CD14-positive monocyte (primary cell): ENCODE results near the gene B4GALNT4. TPM values are rescaled to one million over a fixed set of nuclear protein-coding genes. Genes with fewer than 3 reads are reported as not detected.

Experiments used
- DNase-seq, 3 donors: peaks; one replicate each; pipeline ENCODE4 v3.0.0-alpha.2; 2011 to 2022
- H2AFZ ChIP-seq: 2 replicates; pipeline ENCODE4 v1.6.0; 2012; ENCODE audit warnings: mild to moderate bottlenecking, low read depth, low read length, inconsistent platforms; ENCODE audit not compliant: insufficient read depth, poor library complexity, severe bottlenecking
- H3K27ac ChIP-seq, 2 donors: 1 replicate in 1 of 2; 2 replicates in 1 of 2; pipeline ENCODE4 v1.5.1; 2012 to 2013; ENCODE audit warnings: low read length in 2 of 2, control low read depth in 1 of 2, inconsistent platforms in 1 of 2, low read depth in 1 of 2, mild to moderate bottlenecking in 1 of 2
- H3K27me3 ChIP-seq, 2 donors: one replicate each; pipeline versions ENCODE4 v1.6.0 to v1.6.1; 2011 to 2013; ENCODE audit warnings: low read length in 2 of 2; ENCODE audit not compliant: control insufficient read depth in 2 of 2, insufficient read depth in 2 of 2
- H3K36me3 ChIP-seq, 2 donors: replicated peaks in 1 of 2; 1 replicate in 1 of 2; 2 replicates in 1 of 2; pipeline versions ENCODE4 v1.5.1 to v1.6.1; 2012 to 2013; ENCODE audit warnings: low read length in 2 of 2, control low read depth in 1 of 2, inconsistent platforms in 1 of 2, mild to moderate bottlenecking in 1 of 2; ENCODE audit not compliant: insufficient read depth in 2 of 2, control insufficient read depth in 1 of 2
- H3K4me1 ChIP-seq, 2 donors: 1 replicate in 1 of 2; 2 replicates in 1 of 2; pipeline versions ENCODE4 v1.5.1 to v1.6.1; 2012 to 2013; ENCODE audit warnings: low read length in 2 of 2, control low read depth in 1 of 2, inconsistent platforms in 1 of 2, mild to moderate bottlenecking in 1 of 2, moderate library complexity in 1 of 2; ENCODE audit not compliant: insufficient read depth in 2 of 2, control insufficient read depth in 1 of 2
- H3K4me2 ChIP-seq: replicated peaks from 2 replicates; pipeline ENCODE3; 2012; ENCODE audit warnings: low read length, moderate library complexity, mild to moderate bottlenecking; ENCODE audit not compliant: poor library complexity, severe bottlenecking; ENCODE audit errors: extremely low read depth
- H3K4me3 ChIP-seq, 3 experiments: fragments of 200-600 bp in 1 of 3; sonication (generic) in 1 of 3; replicated peaks in 1 of 3; 1 replicate in 2 of 3; 2 replicates in 1 of 3; pipeline ENCODE4 v1.5.1; 2011 to 2013; ENCODE audit warnings: low read length in 3 of 3, mild to moderate bottlenecking in 3 of 3, control low read depth in 2 of 3, low read depth in 2 of 3, inconsistent platforms in 1 of 3, moderate library complexity in 1 of 3
- H3K79me2 ChIP-seq: 2 replicates; pipeline ENCODE4 v1.6.0; 2012; ENCODE audit warnings: mild to moderate bottlenecking, control low read depth, inconsistent platforms, low read length, moderate library complexity; ENCODE audit not compliant: insufficient read depth
- H3K9ac ChIP-seq: 2 replicates; pipeline ENCODE4 v1.6.0; 2017; ENCODE audit warnings: low read length, mild to moderate bottlenecking; ENCODE audit not compliant: insufficient read depth, poor library complexity, severe bottlenecking
- H3K9me3 ChIP-seq, 2 donors: replicated peaks in 1 of 2; 1 replicate in 1 of 2; 2 replicates in 1 of 2; pipeline versions ENCODE4 v1.5.1 to v1.6.1; 2012 to 2013; ENCODE audit warnings: low read length in 2 of 2, control low read depth in 1 of 2; ENCODE audit not compliant: control insufficient read depth in 1 of 2, insufficient read depth in 1 of 2
- H4K20me1 ChIP-seq: 2 replicates; pipeline ENCODE4 v1.6.0; 2012; ENCODE audit warnings: mild to moderate bottlenecking, low read length, control low read depth, moderate library complexity; ENCODE audit not compliant: insufficient read depth
- H3K27ac Mint-ChIP-seq, 7 donors: one replicate each; pipeline ENCODE4 v1.8.0; 2020; ENCODE audit warnings: mild to moderate bottlenecking in 7 of 7, mixed read lengths in 7 of 7, moderate library complexity in 6 of 7, inconsistent platforms in 2 of 7
- H3K27me3 Mint-ChIP-seq, 3 donors: one replicate each; pipeline ENCODE4 v1.8.0; 2021 to 2022; ENCODE audit warnings: low read depth in 3 of 3, mild to moderate bottlenecking in 3 of 3, mixed read lengths in 3 of 3, moderate library complexity in 3 of 3, inconsistent platforms in 1 of 3
- H3K36me3 Mint-ChIP-seq, 2 donors: one replicate each; pipeline ENCODE4 v1.8.0; 2020; ENCODE audit warnings: mixed read lengths in 2 of 2, inconsistent platforms in 1 of 2, mild to moderate bottlenecking in 1 of 2
- H3K4me1 Mint-ChIP-seq: one replicate; pipeline ENCODE4 v1.8.0; 2020; ENCODE audit warnings: mild to moderate bottlenecking, mixed read lengths
- H3K4me3 Mint-ChIP-seq, 2 donors: one replicate each; pipeline ENCODE4 v1.8.0; 2020; ENCODE audit warnings: mild to moderate bottlenecking in 2 of 2, mixed read lengths in 2 of 2, moderate library complexity in 1 of 2
- H3K9me3 Mint-ChIP-seq, 7 donors: one replicate each; pipeline ENCODE4 v1.8.0; 2020 to 2022; ENCODE audit warnings: mixed read lengths in 7 of 7, mild to moderate bottlenecking in 6 of 7, moderate library complexity in 6 of 7, inconsistent platforms in 2 of 7
- WGBS: methylation state at CpG from one replicate; pipeline ENCODE4 v1.1.5; 2013; ENCODE audit warnings: missing lambda C conversion rate; ENCODE audit not compliant: insufficient coverage; 5-methylcytosine and 5-hydroxymethylcytosine counted together
- intact Hi-C, 2 donors: fragments of 100-400 bp; cut with micrococcal nuclease; formaldehyde crosslinking; loops; one replicate each; pipeline versions ENCODE4 v1.15.0 to v1.15.1; 2023
- polyA plus RNA-seq, 3 donors: library from polyadenylated mRNA; depleted of rRNA in 1 of 3; unstranded in 2 of 3; stranded (reverse) in 1 of 3; fragments of 300-500 nt in 2 of 3; fragments of >200 nt in 1 of 3; fragmentation: Illumina TruSeq in 2 of 3; gene quantifications; 1 replicate in 2 of 3; 2 replicates in 1 of 3; pipeline ENCODE4 v1.2.3, GENCODE V29; 2012 to 2021
- TF ChIP-seq, protein P1 (sequence below): fragments of 200-600 bp; IDR thresholded peaks from one replicate; pipeline ENCODE4 v1.8.0; 2022; ENCODE audit warnings: antibody characterized with exemption, mild to moderate bottlenecking

B4GALNT4 gene
- polyA plus RNA-seq, 3 donors: not detected

DNA sequence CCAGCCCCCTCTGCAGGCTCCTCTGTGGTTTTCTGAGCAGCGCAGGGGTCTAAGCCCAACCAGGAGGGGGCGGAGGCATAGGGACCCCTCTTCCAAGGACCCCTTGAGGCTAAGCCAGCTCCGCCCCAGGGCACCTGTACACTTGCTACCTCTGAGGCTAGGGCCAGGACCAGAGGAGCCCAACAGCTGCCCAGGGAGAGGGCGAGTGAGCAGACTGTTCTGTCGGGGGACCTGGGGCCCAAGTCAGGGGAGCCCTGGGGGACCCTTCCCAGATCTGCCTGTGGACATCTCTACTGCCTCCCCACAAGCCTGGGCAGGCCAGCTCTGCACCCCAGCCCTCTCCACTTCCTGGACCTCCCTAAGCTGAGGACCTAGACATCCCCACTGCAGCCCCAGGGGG is 1.8 kb downstream of the B4GALNT4 start:
- Mint-ChIP-seq H3K4me1 (peaks cover 3% of the 10 kb centered on the region), H3K27ac (no peak overlapping the region), H3K9me3 (peaks cover 0 to 20% (median 10%) of the 10 kb centered on the region in 7 donors), H3K4me3 (peak overlapping the region in 1 of 2 donors; percentile 62), H3K27me3 (peaks cover 41 to 55% (median 48%) of the 10 kb centered on the region in 3 donors), H3K36me3 (peaks cover 0 to 4% of the 10 kb centered on the region in 2 donors)
- no peak overlapping the region for H3K4me2 ChIP-seq
- no peak overlapping the region for H2AFZ ChIP-seq
- WGBS: 83% methylated on average over 5 of the region's 5 CpGs
- H3K79me2 ChIP-seq: no peaks in the 10 kb centered on the region
- DNase-seq: no peak
- H4K20me1 ChIP-seq: no peaks in the 10 kb centered on the region
- H3K27ac ChIP-seq: no peak overlapping the region
- TF ChIP-seq, protein P1, sequence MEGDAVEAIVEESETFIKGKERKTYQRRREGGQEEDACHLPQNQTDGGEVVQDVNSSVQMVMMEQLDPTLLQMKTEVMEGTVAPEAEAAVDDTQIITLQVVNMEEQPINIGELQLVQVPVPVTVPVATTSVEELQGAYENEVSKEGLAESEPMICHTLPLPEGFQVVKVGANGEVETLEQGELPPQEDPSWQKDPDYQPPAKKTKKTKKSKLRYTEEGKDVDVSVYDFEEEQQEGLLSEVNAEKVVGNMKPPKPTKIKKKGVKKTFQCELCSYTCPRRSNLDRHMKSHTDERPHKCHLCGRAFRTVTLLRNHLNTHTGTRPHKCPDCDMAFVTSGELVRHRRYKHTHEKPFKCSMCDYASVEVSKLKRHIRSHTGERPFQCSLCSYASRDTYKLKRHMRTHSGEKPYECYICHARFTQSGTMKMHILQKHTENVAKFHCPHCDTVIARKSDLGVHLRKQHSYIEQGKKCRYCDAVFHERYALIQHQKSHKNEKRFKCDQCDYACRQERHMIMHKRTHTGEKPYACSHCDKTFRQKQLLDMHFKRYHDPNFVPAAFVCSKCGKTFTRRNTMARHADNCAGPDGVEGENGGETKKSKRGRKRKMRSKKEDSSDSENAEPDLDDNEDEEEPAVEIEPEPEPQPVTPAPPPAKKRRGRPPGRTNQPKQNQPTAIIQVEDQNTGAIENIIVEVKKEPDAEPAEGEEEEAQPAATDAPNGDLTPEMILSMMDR: no peak
- intact Hi-C loops: no loop called here
- H3K4me3 ChIP-seq: no peak overlapping the region
- peaks cover 7 to 9% of the 10 kb centered on the region in 2 donors for H3K9me3 ChIP-seq
- no peaks in the 10 kb centered on the region for H3K4me1 ChIP-seq
- no peak overlapping the region for H3K9ac ChIP-seq
- peaks cover 22 to 38% of the 10 kb centered on the region in 2 donors for H3K27me3 ChIP-seq
- H3K36me3 ChIP-seq: no peaks in the 10 kb centered on the region

DNA sequence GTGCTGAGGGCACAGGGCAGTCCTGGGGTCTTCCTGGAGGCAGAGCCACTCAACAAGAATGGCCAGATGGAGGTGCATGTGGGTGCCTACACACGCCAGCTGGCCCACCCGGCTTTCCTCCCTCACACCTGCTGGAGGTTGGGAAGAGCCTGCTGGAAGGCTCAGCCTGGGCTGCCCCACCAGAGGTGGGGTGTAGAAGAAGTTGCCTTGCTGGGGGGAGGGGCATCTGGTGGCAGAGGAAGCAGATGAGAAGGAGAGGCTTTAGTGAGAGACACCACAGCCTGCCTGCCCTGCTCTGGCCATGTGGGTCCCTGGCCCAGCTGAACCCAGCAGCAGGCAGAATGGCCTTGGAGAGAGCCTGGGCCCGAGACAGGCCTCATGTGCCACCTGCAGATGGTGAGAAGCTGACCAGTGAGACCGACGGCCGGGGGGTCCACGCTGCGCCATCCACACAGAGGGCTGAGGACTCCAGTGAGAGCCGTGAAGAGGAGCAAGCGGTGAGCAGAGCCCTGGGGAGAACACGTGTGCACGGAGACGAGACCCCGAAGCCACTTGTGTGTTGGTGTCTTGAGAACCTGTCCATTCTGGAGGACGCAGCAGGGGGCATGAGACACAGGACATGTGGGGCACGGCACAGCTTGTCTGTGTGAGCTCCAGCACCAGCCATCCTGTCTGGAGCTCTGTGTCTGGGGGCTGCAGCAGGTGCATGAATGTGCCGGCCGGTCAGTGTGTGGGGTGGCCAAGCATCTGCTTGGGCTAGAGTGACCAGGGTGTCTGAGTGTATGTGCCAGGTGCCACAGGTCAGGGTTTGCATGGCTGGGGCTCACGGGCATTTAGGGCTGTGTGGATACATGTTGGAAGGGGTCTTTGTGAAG is 2.7 kb downstream of the B4GALNT4 start:
- Histone ChIP-seq H3K9me3 (peaks cover 7 to 9% of the 10 kb centered on the region in 2 donors), H3K4me1 (no peaks in the 10 kb centered on the region), H3K4me2 (no peak overlapping the region), H4K20me1 (no peaks in the 10 kb centered on the region), H3K27ac (no peak overlapping the region), H3K27me3 (peaks cover 22 to 38% of the 10 kb centered on the region in 2 donors), H2AFZ (no peak overlapping the region), H3K9ac (no peak overlapping the region), H3K79me2 (no peaks in the 10 kb centered on the region), H3K4me3 (no peak overlapping the region), H3K36me3 (no peaks in the 10 kb centered on the region)
- no peak overlapping the region for H3K27ac Mint-ChIP-seq
- peaks cover 3% of the 10 kb centered on the region for H3K4me1 Mint-ChIP-seq
- peaks cover 39 to 46% (median 41%) of the 10 kb centered on the region in 3 donors for H3K27me3 Mint-ChIP-seq
- H3K9me3 Mint-ChIP-seq: peaks cover 0 to 20% (median 10%) of the 10 kb centered on the region in 7 donors
- no peak for DNase-seq
- TF ChIP-seq, protein P1: no peak
- intact Hi-C loops: no loop called here
- H3K36me3 Mint-ChIP-seq: peaks cover 0 to 4% of the 10 kb centered on the region in 2 donors
- peak overlapping the region in 1 of 2 donors; percentile 62 for H3K4me3 Mint-ChIP-seq
- WGBS: 87% methylated on average over 14 of the region's 19 CpGs
